Smooth muscle cell (in vitro differentiated cells): ENCODE measurements around the gene FKBP7. TPM values are rescaled to one million over a fixed set of nuclear protein-coding genes. Genes with fewer than 3 reads are reported as not detected.
"Not testable (repeated sequence)": the region's sequence is repeated elsewhere in the genome, so short reads cannot be mapped to it uniquely, and the experiment has no call there.

Experiments used
- DNase-seq: peaks from one replicate; lab custom pipeline; 2025; ENCODE audit not compliant: unreplicated experiment; lab: John Stamatoyannopoulos, UW
- H2AFZ ChIP-seq: fragments of 200-600 bp; sonication (generic); 2 replicates; pipeline ENCODE4 v1.6.0; 2016; ENCODE audit warnings: antibody characterized with exemption, low read depth, mild to moderate bottlenecking
- H3F3A ChIP-seq: fragments of 200-600 bp; sonication (generic); 2 replicates; pipeline ENCODE4 v1.6.0; 2017; ENCODE audit warnings: antibody characterized with exemption, low read depth
- H3K27ac ChIP-seq: fragments of 200-600 bp; sonication (generic); 2 replicates; pipeline ENCODE4 v1.5.1; 2016; ENCODE audit warnings: low read depth, mild to moderate bottlenecking
- H3K27me3 ChIP-seq: fragments of 200-600 bp; sonication (generic); 2 replicates; pipeline ENCODE4 v1.6.1; 2016; ENCODE audit warnings: low read depth, mild to moderate bottlenecking
- H3K36me3 ChIP-seq: fragments of 200-600 bp; sonication (generic); 2 replicates; pipeline ENCODE4 v1.5.1; 2016; ENCODE audit warnings: low read depth
- H3K4me1 ChIP-seq: fragments of 200-600 bp; sonication (generic); 2 replicates; pipeline ENCODE4 v1.5.1; 2016; ENCODE audit warnings: low read depth
- H3K4me2 ChIP-seq: fragments of 200-600 bp; sonication (generic); 2 replicates; pipeline ENCODE4 v1.6.0; 2016; ENCODE audit warnings: mild to moderate bottlenecking
- H3K4me3 ChIP-seq: fragments of 200-600 bp; sonication (generic); 2 replicates; pipeline ENCODE4 v1.5.1; 2016; ENCODE audit warnings: mild to moderate bottlenecking
- H3K79me2 ChIP-seq: fragments of 200-600 bp; sonication (generic); 2 replicates; pipeline ENCODE4 v1.6.0; 2016; ENCODE audit warnings: low read depth, mild to moderate bottlenecking
- H3K9ac ChIP-seq: fragments of 200-600 bp; sonication (generic); 2 replicates; pipeline ENCODE4 v1.6.0; 2016; ENCODE audit warnings: low read depth
- H3K9me3 ChIP-seq: fragments of 200-600 bp; sonication (generic); replicated peaks from 2 replicates; pipeline ENCODE4 v1.5.1; 2016; ENCODE audit warnings: low read depth
- H4K20me1 ChIP-seq: fragments of 200-600 bp; sonication (generic); 2 replicates; pipeline ENCODE4 v1.6.0; 2016; ENCODE audit warnings: low read depth
- WGBS: methylation state at CpG from one replicate; pipeline ENCODE4 v1.1.7; 2016; ENCODE audit warnings: low lambda C conversion rate; 5-methylcytosine and 5-hydroxymethylcytosine counted together
- polyA plus RNA-seq: library from polyadenylated mRNA; unstranded; fragments of >200 nt; fragmentation: Nextera tagmentation; extraction: Ambion mirVana; gene quantifications from 2 replicates; pipeline ENCODE4 v1.2.1, GENCODE V29; 2016
- total RNA-seq: library from RNA; depleted of rRNA; stranded (reverse); fragments of >200 nt; gene quantifications from 2 replicates; pipeline ENCODE4 v1.2.3, GENCODE V29; 2014
- TF ChIP-seq, protein P1 (sequence below): fragments of 200-600 bp; sonication (generic); IDR thresholded peaks from 2 replicates; pipeline ENCODE4 v1.5.1; 2017; ENCODE audit warnings: borderline replicate concordance, mild to moderate bottlenecking, antibody characterized with exemption; ENCODE audit not compliant: insufficient read depth, poor library complexity, severe bottlenecking

The FKBP7 gene, protein sequence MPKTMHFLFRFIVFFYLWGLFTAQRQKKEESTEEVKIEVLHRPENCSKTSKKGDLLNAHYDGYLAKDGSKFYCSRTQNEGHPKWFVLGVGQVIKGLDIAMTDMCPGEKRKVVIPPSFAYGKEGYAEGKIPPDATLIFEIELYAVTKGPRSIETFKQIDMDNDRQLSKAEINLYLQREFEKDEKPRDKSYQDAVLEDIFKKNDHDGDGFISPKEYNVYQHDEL
- 125 and 146 TPM in 2 replicates for total RNA-seq
- 165 and 213 TPM in 2 replicates for polyA plus RNA-seq

DNA sequence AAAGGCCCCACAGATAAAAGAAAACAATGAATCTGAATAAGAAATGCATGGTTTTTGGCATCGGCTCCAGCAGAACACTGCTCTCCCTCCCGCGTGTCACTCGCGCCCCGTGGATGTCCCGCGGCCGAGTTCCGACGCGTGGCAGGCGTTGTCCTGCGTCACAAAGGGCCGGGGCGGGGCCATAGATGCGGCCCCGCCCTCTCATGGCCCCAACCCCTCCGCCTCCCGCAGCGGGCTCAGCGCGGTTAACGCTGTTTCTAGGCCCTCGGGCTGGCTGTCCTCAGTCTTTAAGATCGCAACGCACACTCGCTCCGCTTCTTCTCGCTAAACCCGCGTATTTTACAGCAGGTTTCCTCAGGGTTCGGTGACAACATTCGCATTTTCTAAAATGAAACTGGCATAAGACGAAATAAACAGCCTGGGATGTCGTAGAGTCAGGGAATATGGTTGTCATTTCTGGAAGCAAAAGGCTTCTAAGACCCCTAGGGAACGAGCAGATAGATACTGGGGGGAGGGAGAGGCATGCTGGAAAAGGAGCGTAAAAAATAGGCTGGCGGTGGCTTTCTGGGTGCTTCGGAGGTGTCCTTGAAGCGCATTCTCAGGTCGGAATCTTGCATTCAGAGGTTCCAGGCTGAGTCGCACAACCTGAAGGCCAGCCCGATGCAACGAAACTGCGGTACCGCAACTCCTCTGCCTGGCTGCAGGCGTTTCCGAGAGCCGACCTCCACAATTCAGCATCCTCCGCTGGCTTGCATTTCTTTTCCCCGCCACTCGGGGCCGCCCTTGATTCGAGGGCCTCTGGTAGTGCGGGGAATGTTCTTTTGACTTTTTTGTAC, at the start of gene FKBP7:
FKBP7 (minus strand) TSS at position 162 of the 836 bp plus-strand sequence; CDS start at position 61, 101 bp downstream.
- H3F3A ChIP-seq, result peaks cover 5% of the 10 kb centered on the region
- DNase-seq, result peak; percentile 50
- H3K27me3 ChIP-seq, result no peaks in the 10 kb centered on the region
- TF ChIP-seq, protein P1, sequence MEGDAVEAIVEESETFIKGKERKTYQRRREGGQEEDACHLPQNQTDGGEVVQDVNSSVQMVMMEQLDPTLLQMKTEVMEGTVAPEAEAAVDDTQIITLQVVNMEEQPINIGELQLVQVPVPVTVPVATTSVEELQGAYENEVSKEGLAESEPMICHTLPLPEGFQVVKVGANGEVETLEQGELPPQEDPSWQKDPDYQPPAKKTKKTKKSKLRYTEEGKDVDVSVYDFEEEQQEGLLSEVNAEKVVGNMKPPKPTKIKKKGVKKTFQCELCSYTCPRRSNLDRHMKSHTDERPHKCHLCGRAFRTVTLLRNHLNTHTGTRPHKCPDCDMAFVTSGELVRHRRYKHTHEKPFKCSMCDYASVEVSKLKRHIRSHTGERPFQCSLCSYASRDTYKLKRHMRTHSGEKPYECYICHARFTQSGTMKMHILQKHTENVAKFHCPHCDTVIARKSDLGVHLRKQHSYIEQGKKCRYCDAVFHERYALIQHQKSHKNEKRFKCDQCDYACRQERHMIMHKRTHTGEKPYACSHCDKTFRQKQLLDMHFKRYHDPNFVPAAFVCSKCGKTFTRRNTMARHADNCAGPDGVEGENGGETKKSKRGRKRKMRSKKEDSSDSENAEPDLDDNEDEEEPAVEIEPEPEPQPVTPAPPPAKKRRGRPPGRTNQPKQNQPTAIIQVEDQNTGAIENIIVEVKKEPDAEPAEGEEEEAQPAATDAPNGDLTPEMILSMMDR, result peak; percentile 49
- WGBS, result 2% methylated on average over 45 of the region's 56 CpGs
- no peaks in the 10 kb centered on the region for H3K9me3 ChIP-seq
- peak within 1 kb of the TSS; percentile 89 for H3K9ac ChIP-seq
- H3K27ac ChIP-seq, result peak within 1 kb of the TSS; percentile 94
- H4K20me1 ChIP-seq, result peaks cover 28% of the 10 kb centered on the region
- H3K79me2 ChIP-seq, result peaks cover 67% of the 10 kb centered on the region
- no peaks in the 10 kb centered on the region for H3K36me3 ChIP-seq
- peak within 1 kb of the TSS; percentile 95 for H2AFZ ChIP-seq
- peak within 1 kb of the TSS; percentile 92 for H3K4me2 ChIP-seq
- H3K4me1 ChIP-seq, result peaks cover 32% of the 10 kb centered on the region
- H3K4me3 ChIP-seq, result peak within 1 kb of the TSS; percentile 91

DNA sequence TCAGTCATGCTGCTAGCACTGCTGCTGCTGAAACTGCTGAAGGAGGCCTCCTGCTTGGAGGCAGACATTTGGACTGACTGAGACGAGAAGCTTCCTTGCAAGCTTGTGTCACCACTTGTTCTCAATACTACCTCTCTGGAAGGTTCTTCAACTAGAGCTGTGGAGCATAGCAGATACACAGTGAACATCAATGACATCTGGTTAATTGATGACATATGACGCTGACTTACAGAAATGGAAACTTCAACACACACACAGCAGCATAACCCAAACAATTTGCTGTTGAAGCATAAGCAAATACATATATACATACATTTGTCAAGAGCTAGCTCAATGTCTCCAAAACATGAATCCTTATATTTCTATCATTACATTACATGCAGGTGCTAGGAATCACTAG, 49.2 kb upstream of the FKBP7 start:
- Histone ChIP-seq H4K20me1 (peaks cover 29% of the 10 kb centered on the region), H3K9ac (no peak overlapping the region), H3K4me2 (no peak overlapping the region), H3K9me3 (no peaks in the 10 kb centered on the region), H2AFZ (no peak overlapping the region), H3F3A (no peaks in the 10 kb centered on the region), H3K27ac (no peak overlapping the region), H3K79me2 (peaks cover 85% of the 10 kb centered on the region), H3K36me3 (no peaks in the 10 kb centered on the region), H3K27me3 (no peaks in the 10 kb centered on the region), H3K4me1 (peaks cover 5% of the 10 kb centered on the region), H3K4me3 (no peak overlapping the region)
- WGBS, result 91% methylated on average over 2 of the region's 2 CpGs
- TF ChIP-seq, protein P1, result no peak
- no peak for DNase-seq

DNA sequence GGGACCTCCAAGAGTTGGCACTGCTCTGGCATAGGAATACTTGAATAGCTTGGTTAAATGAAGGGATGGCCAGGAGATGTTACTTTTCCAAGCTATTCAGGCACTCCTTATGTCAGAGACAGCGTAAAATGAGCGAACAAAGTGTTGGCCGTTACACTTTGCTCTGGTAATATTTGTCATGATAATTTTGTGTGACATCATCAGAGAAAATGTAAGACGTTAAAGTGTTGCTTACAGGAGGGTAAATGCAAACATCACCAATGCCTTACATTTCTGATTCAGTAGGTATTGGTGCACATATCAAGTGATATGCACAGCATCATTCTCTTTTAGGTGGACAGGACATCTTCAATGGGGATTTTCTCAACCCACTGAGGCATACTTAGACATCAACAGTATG, 47.9 kb upstream of the FKBP7 start:
- Histone ChIP-seq H3K36me3 (no peaks in the 10 kb centered on the region), H3F3A (peaks cover 1% of the 10 kb centered on the region), H3K9ac (no peak overlapping the region), H3K9me3 (no peaks in the 10 kb centered on the region), H4K20me1 (peaks cover 29% of the 10 kb centered on the region), H3K4me1 (peaks cover 5% of the 10 kb centered on the region), H3K27me3 (no peaks in the 10 kb centered on the region), H2AFZ (no peak overlapping the region), H3K79me2 (peaks cover 73% of the 10 kb centered on the region), H3K27ac (no peak overlapping the region), H3K4me2 (no peak overlapping the region), H3K4me3 (no peak overlapping the region)
- WGBS, result 95% methylated on average over 4 of the region's 4 CpGs
- no peak for DNase-seq
- TF ChIP-seq, protein P1, result no peak

DNA sequence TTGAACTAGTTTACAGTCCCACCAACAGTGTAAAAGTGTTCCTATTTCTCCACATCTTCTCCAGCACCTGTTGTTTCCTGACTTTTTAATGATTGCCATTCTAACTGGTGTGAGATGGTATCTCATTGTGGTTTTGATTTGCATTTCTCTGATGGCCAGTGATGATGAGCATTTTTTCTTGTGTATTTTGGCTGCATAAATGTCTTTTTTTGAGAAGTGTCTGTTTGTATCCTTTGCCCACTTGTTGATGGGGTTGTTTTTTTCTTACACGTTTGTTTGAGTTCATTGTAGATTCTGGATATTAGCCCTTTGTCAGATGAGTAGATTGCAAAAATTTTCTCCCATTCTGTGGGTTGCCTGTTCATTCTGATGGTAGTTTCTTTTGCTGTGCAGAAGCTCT, 47.1 kb upstream of the FKBP7 start:
- not testable (repeated sequence) for H3K4me1 ChIP-seq, H2AFZ ChIP-seq, H3K9ac ChIP-seq, H3K9me3 ChIP-seq, H3F3A ChIP-seq, H3K4me3 ChIP-seq, H3K27me3 ChIP-seq, H3K36me3 ChIP-seq, H3K4me2 ChIP-seq, DNase-seq, H3K27ac ChIP-seq
- Histone ChIP-seq H3K79me2 (peaks cover 65% of the 10 kb centered on the region), H4K20me1 (peaks cover 29% of the 10 kb centered on the region)
- WGBS, result 92% methylated on average over 1 of the region's 1 CpG

DNA sequence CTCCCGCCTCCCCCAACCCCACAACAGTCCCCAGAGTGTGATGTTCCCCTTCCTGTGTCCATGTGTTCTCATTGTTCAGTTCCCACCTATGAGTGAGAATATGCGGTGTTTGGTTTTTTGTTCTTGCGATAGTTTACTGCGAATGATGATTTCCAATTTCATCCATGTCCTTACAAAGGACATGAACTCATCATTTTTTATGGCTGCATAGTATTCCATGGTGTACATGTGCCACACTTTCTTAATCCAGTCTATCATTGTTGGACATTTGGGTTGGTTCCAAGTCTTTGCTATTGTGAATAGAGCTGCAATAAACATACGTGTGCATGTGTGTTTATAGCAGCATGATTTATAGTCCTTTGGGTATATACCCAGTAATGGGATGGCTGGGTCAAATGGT, 46.6 kb upstream of the FKBP7 start:
- not testable (repeated sequence) for H3K27me3 ChIP-seq, H3K27ac ChIP-seq, H2AFZ ChIP-seq, H3F3A ChIP-seq, H3K4me2 ChIP-seq, H3K4me1 ChIP-seq, H3K4me3 ChIP-seq, H3K9me3 ChIP-seq, H3K9ac ChIP-seq, H3K36me3 ChIP-seq, DNase-seq
- H3K79me2 ChIP-seq, result peaks cover 60% of the 10 kb centered on the region
- H4K20me1 ChIP-seq, result peaks cover 27% of the 10 kb centered on the region
- 97% methylated on average over 4 of the region's 5 CpGs for WGBS
